PC-9 (cell line): Measurements from ENCODE around the gene ITGAE. TPM values are rescaled to one million over a fixed set of nuclear protein-coding genes. Genes with fewer than 3 reads are reported as not detected.

Experiments used
- BruUV-seq: library from RNA; stranded (reverse); fragments of 400-500 nt; replicated peaks from 2 replicates; lab custom pipeline; 2021; lab: Mats Ljungman, UMichigan
- CTCF ChIA-PET: fragments of 300-600 bp; sonication (Branson Sonifier 250); formaldehyde crosslinking; loops from one replicate; lab custom pipeline; 2022; ENCODE audit warnings: antibody characterized with exemption; lab: Charles Lee
- POLR2A ChIA-PET: fragments of 300-600 bp; sonication (Branson Sonifier 250); formaldehyde crosslinking; loops from one replicate; lab custom pipeline; 2022; ENCODE audit warnings: antibody characterized with exemption; ENCODE audit not compliant: unreplicated experiment; lab: Charles Lee
- DNase-seq, 2 experiments: peaks; one replicate each; pipeline versions ENCODE4 v3.0.0 to v3.0.0-alpha.2; 2015 to 2022; ENCODE audit warnings: mixed read lengths in 1 of 2
- H2AFZ ChIP-seq: fragments of 200-600 bp; sonication (generic); 2 replicates; pipeline ENCODE4 v1.8.1; 2017; ENCODE audit warnings: antibody characterized with exemption
- H3F3A ChIP-seq: fragments of 200-600 bp; sonication (generic); 2 replicates; pipeline ENCODE4 v1.8.1; 2017; ENCODE audit warnings: antibody characterized with exemption, mild to moderate bottlenecking, low read depth; ENCODE audit not compliant: insufficient read depth
- H3K27ac ChIP-seq: fragments of 200-600 bp; sonication (generic); 2 replicates; pipeline ENCODE4 v1.6.1; 2016; ENCODE audit warnings: mixed run types
- H3K27me3 ChIP-seq: fragments of 200-600 bp; sonication (generic); 2 replicates; pipeline ENCODE4 v1.6.1; 2016; ENCODE audit warnings: low read depth, mixed run types; ENCODE audit not compliant: insufficient read depth
- H3K36me3 ChIP-seq: fragments of 200-600 bp; sonication (generic); 2 replicates; pipeline ENCODE4 v1.6.1; 2016; ENCODE audit warnings: low read depth, mixed run types
- H3K4me1 ChIP-seq: fragments of 200-600 bp; sonication (generic); replicated peaks from 2 replicates; pipeline ENCODE4 v1.6.1; 2016; ENCODE audit warnings: mixed run types; ENCODE audit not compliant: insufficient read depth
- H3K4me2 ChIP-seq: fragments of 200-600 bp; sonication (generic); 2 replicates; pipeline ENCODE4 v1.6.1; 2017; ENCODE audit warnings: mixed run types
- H3K4me3 ChIP-seq: fragments of 200-600 bp; sonication (generic); 2 replicates; pipeline ENCODE4 v1.6.1; 2016; ENCODE audit warnings: mixed run types
- H3K79me2 ChIP-seq: fragments of 200-600 bp; sonication (generic); 2 replicates; pipeline ENCODE4 v1.6.1; 2017; ENCODE audit warnings: low read depth, mixed run types
- H3K9me2 ChIP-seq: fragments of 200-600 bp; sonication (generic); 2 replicates; pipeline ENCODE4 v1.8.1; 2017; ENCODE audit warnings: mild to moderate bottlenecking; ENCODE audit not compliant: insufficient read depth
- H3K9me3 ChIP-seq: fragments of 200-600 bp; sonication (generic); 2 replicates; pipeline ENCODE4 v1.8.1; 2016; ENCODE audit warnings: low read depth; ENCODE audit not compliant: insufficient read depth
- H4K20me1 ChIP-seq: fragments of 200-600 bp; sonication (generic); 2 replicates; pipeline ENCODE4 v1.8.1; 2017; ENCODE audit not compliant: insufficient read depth
- CTCF ChIP-seq: fragments of 200-600 bp; sonication (generic); conservative IDR thresholded peaks from 2 replicates; pipeline ENCODE4 v1.6.1; 2017; ENCODE audit warnings: mixed run types, antibody characterized with exemption, mild to moderate bottlenecking, moderate library complexity
- EZH2 ChIP-seq: fragments of 200-600 bp; sonication (generic); IDR thresholded peaks from 2 replicates; pipeline ENCODE4 v1.8.0; 2017; ENCODE audit warnings: antibody characterized with exemption, low read depth
- intact Hi-C: fragments of 100-400 bp; cut with micrococcal nuclease; formaldehyde crosslinking; loops from one replicate; pipeline ENCODE4 v1.10.0; 2022; ENCODE audit not compliant: unreplicated experiment
- total RNA-seq: library from RNA; stranded (reverse); gene quantifications from 2 replicates; pipeline ENCODE4 v1.2.3, GENCODE V29; 2021

ITGAE gene
- total RNA-seq, 1 experiment from 2014 or later, result 52.8 TPM

DNA sequence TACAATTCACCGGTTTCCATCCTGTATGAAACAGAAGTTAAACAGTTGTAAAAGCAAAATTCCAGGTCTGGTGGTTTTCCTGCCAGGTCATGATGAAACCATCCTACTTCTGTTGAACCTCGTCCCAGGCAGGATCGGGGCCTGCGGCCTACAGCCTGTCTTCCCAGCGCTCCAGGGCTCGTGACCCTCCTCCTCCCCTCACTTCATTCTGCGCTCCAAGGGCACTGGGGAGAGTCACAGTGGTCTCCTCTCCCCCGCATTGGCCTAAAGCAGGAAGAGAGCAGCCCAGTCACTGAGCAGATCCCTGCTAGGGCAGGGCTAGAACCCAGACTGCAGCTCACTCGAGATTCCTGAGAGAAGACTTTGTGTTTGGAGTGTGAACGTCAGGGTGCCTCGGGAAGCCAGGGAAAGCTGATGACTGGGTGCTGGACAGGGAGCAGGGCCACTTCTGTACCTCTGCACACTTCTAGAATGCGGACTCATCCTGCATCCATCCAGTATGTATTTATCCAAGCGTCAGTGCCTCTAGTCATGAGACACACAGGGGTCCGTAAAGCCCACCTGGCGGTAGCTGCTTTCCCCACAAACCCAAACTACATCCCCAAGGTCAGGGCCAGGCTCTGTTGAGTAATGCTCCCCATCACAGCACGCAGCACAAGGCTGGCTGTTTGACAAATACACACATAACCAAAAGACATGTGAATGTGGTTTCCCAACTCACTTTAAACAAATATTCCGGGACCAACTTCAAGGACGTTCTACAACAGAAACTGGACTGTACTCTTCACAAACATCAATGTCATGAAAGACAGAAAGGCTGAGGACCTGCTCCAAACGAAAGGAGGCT is 1.7 kb upstream of the ITGAE start:
- no peak for DNase-seq

GRCh38 chr17:3801792-3802191 is 804 bp upstream of the ITGAE start:
- intact Hi-C loops, result no loop called here
- no peaks in the 10 kb centered on the region for H3K36me3 ChIP-seq
- no peaks in the 10 kb centered on the region; the same call in 1 of the 2 replicates for H3F3A ChIP-seq
- H3K79me2 ChIP-seq, result no peaks in the 10 kb centered on the region
- H3K4me2 ChIP-seq, result no peak overlapping the region
- no peak overlapping the region for H3K4me3 ChIP-seq
- H4K20me1 ChIP-seq, result no peaks in the 10 kb centered on the region
- H3K9me3 ChIP-seq, result no peaks in the 10 kb centered on the region
- no peaks in the 10 kb centered on the region for H3K27me3 ChIP-seq
- no peak overlapping the region for H2AFZ ChIP-seq
- CTCF ChIA-PET, result no interaction called here
- POLR2A ChIA-PET, result no interaction called here
- H3K27ac ChIP-seq, result no peak overlapping the region
- BruUV-seq, result no TSS peak
- H3K4me1 ChIP-seq, result 0 out of 2 replicates have a peak, but pooled peaks cover 4% of the 10 kb centered on the region
- TF ChIP-seq CTCF (no peak), EZH2 (no peak)
- H3K9me2 ChIP-seq, result no peaks in the 10 kb centered on the region
- no peak for DNase-seq

More for the DNA sequence above, 1.7 kb upstream of the ITGAE start:
- ChIA-PET POLR2A (no interaction called here), CTCF (no interaction called here)
- Histone ChIP-seq H3K27me3 (no peaks in the 10 kb centered on the region), H4K20me1 (no peaks in the 10 kb centered on the region), H3K4me3 (no peak overlapping the region), H3K79me2 (no peaks in the 10 kb centered on the region), H3K4me2 (no peak overlapping the region), H3F3A (no peaks in the 10 kb centered on the region; the same call in 1 of the 2 replicates), H3K9me3 (no peaks in the 10 kb centered on the region), H3K4me1 (0 out of 2 replicates have a peak, but pooled peaks cover 4% of the 10 kb centered on the region), H3K9me2 (no peaks in the 10 kb centered on the region), H2AFZ (no peak overlapping the region), H3K36me3 (no peaks in the 10 kb centered on the region), H3K27ac (no peak overlapping the region)
- no TSS peak for BruUV-seq
- no peak for TF ChIP-seq CTCF
- TF ChIP-seq EZH2, result no peak
- intact Hi-C loops, result no loop called here

GRCh38 chr17:3801347-3801746 is 359 bp upstream of the ITGAE start:
- intact Hi-C loops, result no loop called here
- Histone ChIP-seq H3F3A (no peaks in the 10 kb centered on the region; the same call in 1 of the 2 replicates), H3K79me2 (no peaks in the 10 kb centered on the region), H3K27ac (no peak overlapping the region), H4K20me1 (no peaks in the 10 kb centered on the region), H3K9me2 (no peaks in the 10 kb centered on the region), H3K9me3 (no peaks in the 10 kb centered on the region), H3K36me3 (no peaks in the 10 kb centered on the region), H3K4me2 (no peak overlapping the region), H2AFZ (no peak overlapping the region), H3K4me1 (0 out of 2 replicates have a peak, but pooled peaks cover 4% of the 10 kb centered on the region), H3K4me3 (no peak overlapping the region), H3K27me3 (no peaks in the 10 kb centered on the region)
- no peak for DNase-seq
- TF ChIP-seq CTCF (no peak), EZH2 (no peak)
- CTCF ChIA-PET, result interaction anchor here (0.6 kb wide), 1 partner anchor 1126 kb away, joined by 3 read pairs; no protein-coding TSS in a partner anchor
- POLR2A ChIA-PET, result no interaction called here
- BruUV-seq, result no TSS peak
